SU-DHL-6 (cell line): ENCODE results near the gene DAAM2.

ENCODE experiments used
- H2AFZ ChIP-seq: fragments of 200-600 bp; sonication (generic); 2 replicates; pipeline ENCODE4 v1.6.1; 2014; ENCODE audit warnings: low read depth, mild to moderate bottlenecking, moderate library complexity, mixed read lengths, antibody characterized with exemption, low read length; ENCODE audit not compliant: severe bottlenecking
- H3F3A ChIP-seq: fragments of 200-600 bp; shearing (Covaris generic); 2 replicates; pipeline ENCODE4 v1.6.0; 2016; ENCODE audit warnings: antibody characterized with exemption, mild to moderate bottlenecking; ENCODE audit not compliant: insufficient read depth
- H3K27ac ChIP-seq: fragments of 200-600 bp; sonication (generic); 2 replicates; pipeline ENCODE4 v1.5.1; 2016; ENCODE audit warnings: low read depth, mild to moderate bottlenecking, low read length, moderate library complexity, mixed read lengths
- H3K27me3 ChIP-seq: fragments of 200-600 bp; sonication (generic), shearing (Covaris generic); 2 replicates; pipeline ENCODE4 v1.6.0; 2014; ENCODE audit warnings: mild to moderate bottlenecking, low read length
- H3K36me3 ChIP-seq: fragments of 200-600 bp; sonication (generic); 2 replicates; pipeline ENCODE4 v1.6.1; 2014; ENCODE audit warnings: mild to moderate bottlenecking, low read length, mixed read lengths
- H3K4me2 ChIP-seq: fragments of 300-600, 200-600 bp; shearing (Covaris generic), sonication (generic); 2 replicates; pipeline ENCODE4 v1.6.0; 2014; ENCODE audit warnings: low read length, low read depth, mild to moderate bottlenecking; ENCODE audit not compliant: poor library complexity, severe bottlenecking
- H3K4me3 ChIP-seq: fragments of 200-600 bp; sonication (generic); 2 replicates; pipeline ENCODE4 v1.5.1; 2014; ENCODE audit warnings: antibody characterized with exemption, low read length, mild to moderate bottlenecking, mixed read lengths; ENCODE audit not compliant: insufficient read depth, poor library complexity, severe bottlenecking
- H3K79me2 ChIP-seq: fragments of 200-600 bp; sonication (generic); 2 replicates; pipeline ENCODE4 v1.6.1; 2014; ENCODE audit warnings: mild to moderate bottlenecking, low read length, moderate library complexity; ENCODE audit not compliant: insufficient read depth
- H3K9ac ChIP-seq: fragments of 200-600 bp; sonication (generic); 2 replicates; pipeline ENCODE4 v1.7.0; 2014; ENCODE audit warnings: mild to moderate bottlenecking, low read length
- H3K9me2 ChIP-seq: fragments of 200-600 bp; sonication (generic); replicated peaks from 2 replicates; pipeline ENCODE4 v1.6.1; 2014; ENCODE audit warnings: low read length; ENCODE audit not compliant: insufficient read depth
- H3K9me3 ChIP-seq: fragments of 200-600 bp; sonication (generic); 2 replicates; pipeline ENCODE4 v1.6.1; 2014; ENCODE audit warnings: low read length, mixed read lengths; ENCODE audit not compliant: insufficient read depth
- H4K20me1 ChIP-seq: fragments of 200-600 bp; sonication (generic); 2 replicates; pipeline ENCODE4 v1.6.1; 2014; ENCODE audit warnings: low read depth, mild to moderate bottlenecking, antibody characterized with exemption, low read length, moderate library complexity, mixed read lengths
- CTCF ChIP-seq: fragments of 200-600 bp; sonication (generic); IDR thresholded peaks from one replicate; pipeline ENCODE4 v1.5.1; 2017; ENCODE audit warnings: antibody characterized with exemption, mild to moderate bottlenecking, low read length, moderate library complexity; ENCODE audit not compliant: insufficient read depth, poor library complexity, severe bottlenecking
- EZH2phosphoT487 ChIP-seq: fragments of 200-600 bp; sonication (generic), shearing (Covaris generic); conservative IDR thresholded peaks from 2 replicates; pipeline ENCODE4 v1.6.1; 2018; ENCODE audit warnings: mild to moderate bottlenecking, antibody characterized with exemption, low read length, moderate library complexity, mixed read lengths

Gene DAAM2

GRCh38 chr6:39836606-39837005 lies 44.4 kb downstream of the DAAM2 start:
- no peaks in the 10 kb centered on the region for H3K27me3 ChIP-seq
- no peak overlapping the region for H3K27ac ChIP-seq
- H3K4me2 ChIP-seq = no peak overlapping the region
- H2AFZ ChIP-seq = no peak overlapping the region
- no peak overlapping the region for H3K9ac ChIP-seq
- H3K36me3 ChIP-seq = no peaks in the 10 kb centered on the region
- TF ChIP-seq CTCF (no peak), EZH2phosphoT487 (no peak)
- no peaks in the 10 kb centered on the region for H3K9me3 ChIP-seq
- no peaks in the 10 kb centered on the region for H3F3A ChIP-seq
- no peaks in the 10 kb centered on the region for H4K20me1 ChIP-seq
- no peaks in the 10 kb centered on the region for H3K9me2 ChIP-seq
- no peak overlapping the region for H3K4me3 ChIP-seq
- H3K79me2 ChIP-seq = no peaks in the 10 kb centered on the region

GRCh38 chr6:39839445-39839844 lies 47.3 kb downstream of the DAAM2 start:
- no peak for TF ChIP-seq CTCF
- no peak for TF ChIP-seq EZH2phosphoT487
- Histone ChIP-seq H3K36me3 (no peaks in the 10 kb centered on the region), H3K4me2 (no peak overlapping the region), H3K27me3 (no peaks in the 10 kb centered on the region), H2AFZ (no peak overlapping the region), H3K79me2 (no peaks in the 10 kb centered on the region), H3K9me2 (no peaks in the 10 kb centered on the region), H3K9ac (no peak overlapping the region), H3F3A (no peaks in the 10 kb centered on the region), H3K27ac (no peak overlapping the region), H4K20me1 (no peaks in the 10 kb centered on the region), H3K4me3 (no peak overlapping the region), H3K9me3 (no peaks in the 10 kb centered on the region)

- Histone ChIP-seq H3K27me3 (no peaks in the 10 kb centered on the region), H3K79me2 (no peaks in the 10 kb centered on the region), H3K27ac (no peak overlapping the region), H3K4me2 (no peak overlapping the region), H2AFZ (no peak overlapping the region), H4K20me1 (no peaks in the 10 kb centered on the region), H3K9me3 (no peaks in the 10 kb centered on the region), H3K36me3 (no peaks in the 10 kb centered on the region), H3K9ac (no peak overlapping the region), H3K9me2 (no peaks in the 10 kb centered on the region), H3K4me3 (no peak overlapping the region), H3F3A (no peaks in the 10 kb centered on the region)
- TF ChIP-seq CTCF = no peak
- no peak for TF ChIP-seq EZH2phosphoT487
Measured at GRCh38 chr6:39840781-39841180, 48.6 kb downstream of the DAAM2 start.
